ENCODE data around the gene TAS2R30.

The TAS2R30 gene

GRCh38 chr12:11085419-11085818 is 49.0 kb downstream of the TAS2R30 start:
- peak; percentile 73 for ATAC-seq
- Mint-ChIP-seq H3K4me1 (no peaks in the 10 kb centered on the region), H3K4me3 (no peak overlapping the region), H3K9me3 (peaks cover 7% of the 10 kb centered on the region), H3K36me3 (peaks cover 19% of the 10 kb centered on the region), H3K27me3 (no peaks in the 10 kb centered on the region), H3K27ac (no peak overlapping the region)

Measured in stimulated activated memory B cell treated with anti-CD40 and anti-IgM and Interleukin-4, amounts not matched to agents 10 μg/mL and 1 μg/mL and 100 μg/mL, for 72 hours (primary cell).